OCI-LY1 (cell line): ENCODE results near the gene ERAP2.

Experiments used
- CTCF ChIP-seq: fragments of 200-600 bp; sonication (generic), shearing (Covaris generic); IDR thresholded peaks from 2 replicates; pipeline ENCODE4 v1.5.1; 2017; ENCODE audit warnings: mild to moderate bottlenecking, antibody characterized with exemption, low read length, moderate library complexity, mixed read lengths
- EZH2 ChIP-seq: fragments of 200-600 bp; sonication (generic), shearing (Covaris generic); IDR thresholded peaks from 2 replicates; pipeline ENCODE4 v1.8.0; 2017; ENCODE audit warnings: borderline replicate concordance, mixed run types, mild to moderate bottlenecking, antibody characterized with exemption, low read length, moderate library complexity, mixed read lengths

- TF ChIP-seq CTCF (no peak), EZH2 (no peak)
Measured at GRCh38 chr5:96843140-96843539, 33.2 kb upstream of the ERAP2 start.
